GM06990 (cell line): ENCODE data around the gene CNGA1.

Source experiments
- DNase-seq: peaks from one replicate; pipeline ENCODE4 v3.0.0-alpha.2; 2011; ENCODE audit not compliant: insufficient read length; ENCODE audit errors: extremely low read depth
- H3K27me3 ChIP-seq: replicated peaks from 2 replicates; pipeline ENCODE4 v1.6.0; 2011; ENCODE audit warnings: low read length; ENCODE audit not compliant: control insufficient read depth, insufficient read depth
- H3K36me3 ChIP-seq: 2 replicates; pipeline ENCODE4 v1.5.1; 2011; ENCODE audit warnings: low read length; ENCODE audit not compliant: control insufficient read depth, insufficient read depth
- H3K4me3 ChIP-seq: replicated peaks from 2 replicates; pipeline ENCODE4 v1.5.1; 2011; ENCODE audit warnings: low read depth, mild to moderate bottlenecking, control low read depth, low read length
- CTCF ChIP-seq: IDR thresholded peaks from 2 replicates; pipeline ENCODE4 v1.5.1; 2011; ENCODE audit warnings: low read length, control low read depth, mild to moderate bottlenecking, inconsistent platforms; ENCODE audit not compliant: insufficient read depth, poor library complexity, severe bottlenecking

Gene CNGA1

GRCh38 chr4:48043504-48043903 lies 27.0 kb upstream of the CNGA1 start:
- no peak for DNase-seq
- Histone ChIP-seq H3K27me3 (no peaks in the 10 kb centered on the region), H3K4me3 (no peak overlapping the region), H3K36me3 (no peaks in the 10 kb centered on the region)
- no peak for TF ChIP-seq CTCF

- H3K4me3 ChIP-seq = no peak overlapping the region
- no peak for DNase-seq
- no peaks in the 10 kb centered on the region for H3K36me3 ChIP-seq
- H3K27me3 ChIP-seq = no peaks in the 10 kb centered on the region
- no peak for TF ChIP-seq CTCF
These were observed 26.5 kb upstream of the CNGA1 start for GRCh38 chr4:48042979-48043461.

- H3K4me3 ChIP-seq = no peak overlapping the region
- no peak for TF ChIP-seq CTCF
- H3K27me3 ChIP-seq = no peaks in the 10 kb centered on the region
- H3K36me3 ChIP-seq = no peaks in the 10 kb centered on the region
- no peak for DNase-seq
These were observed 25.2 kb upstream of the CNGA1 start for GRCh38 chr4:48041535-48042137.

GRCh38 chr4:48039561-48039960 lies 23.1 kb upstream of the CNGA1 start:
- no peak for TF ChIP-seq CTCF
- no peak for DNase-seq

GRCh38 chr4:48038666-48039065 lies 22.2 kb upstream of the CNGA1 start:
- Histone ChIP-seq H3K36me3 (no peaks in the 10 kb centered on the region), H3K4me3 (no peak overlapping the region), H3K27me3 (no peaks in the 10 kb centered on the region)
- no peak for TF ChIP-seq CTCF
- no peak for DNase-seq

More at GRCh38 chr4:48039561-48039960, 23.1 kb upstream of the CNGA1 start:
- H3K36me3 ChIP-seq = no peaks in the 10 kb centered on the region
- H3K27me3 ChIP-seq = no peaks in the 10 kb centered on the region
- no peak overlapping the region for H3K4me3 ChIP-seq

- H3K27me3 ChIP-seq = no peaks in the 10 kb centered on the region
- no peak for DNase-seq
- TF ChIP-seq CTCF = no peak
- H3K36me3 ChIP-seq = no peaks in the 10 kb centered on the region
- no peak overlapping the region for H3K4me3 ChIP-seq
These were observed 20.6 kb upstream of the CNGA1 start for GRCh38 chr4:48037117-48037462.
